Left ventricle myocardium inferior (tissue), 1 donor: ENCODE results near the gene PCNX1. TPM values are rescaled to one million over a fixed set of nuclear protein-coding genes. Genes with fewer than 3 reads are reported as not detected.
"Not testable (repeated sequence)": the region's sequence is repeated elsewhere in the genome, so short reads cannot be mapped to it uniquely, and the experiment has no call there.

Source experiments
- DNase-seq: peaks from one replicate; pipeline ENCODE4 v3.0.0-alpha.2; 2020
- H3K27ac ChIP-seq: fragments of 200-600 bp; replicated peaks from 2 replicates; pipeline ENCODE4 v1.8.0; 2021
- H3K27me3 ChIP-seq: fragments of 200-600 bp; 2 replicates; pipeline ENCODE4 v1.8.0; 2021; ENCODE audit warnings: low read depth
- H3K36me3 ChIP-seq: fragments of 200-600 bp; 2 replicates; pipeline ENCODE4 v1.8.0; 2021
- H3K4me1 ChIP-seq: fragments of 200-600 bp; 2 replicates; pipeline ENCODE4 v1.8.0; 2021
- H3K4me3 ChIP-seq: fragments of 200-600 bp; 2 replicates; pipeline ENCODE4 v1.8.0; 2021; ENCODE audit warnings: mild to moderate bottlenecking, moderate library complexity
- H3K9me3 ChIP-seq: fragments of 200-600 bp; replicated peaks from 2 replicates; pipeline ENCODE4 v1.8.0; 2021
- intact Hi-C: fragments of 100-400 bp; cut with micrococcal nuclease; formaldehyde crosslinking; loops from one replicate; pipeline ENCODE4 v1.11.0; 2022
- total RNA-seq: library from RNA; stranded (reverse); fragmentation: NEBNext Ultra II Directional; extraction: Animal tissue kit (Norgen Biotek cat#: 25700); gene quantifications from one replicate; pipeline ENCODE4 v1.2.1, GENCODE V29; 2021
- TF ChIP-seq, protein P1 (sequence below): fragments of 200-600 bp; IDR thresholded peaks from 2 replicates; pipeline ENCODE4 v1.8.0; 2021; ENCODE audit warnings: antibody characterized with exemption, mild to moderate bottlenecking, borderline replicate concordance
- donor health status: DM: no; HTN: yes; CAD: no; lungs with severe emphysema.

The PCNX1 gene
- total RNA-seq, 1 donor from 2014 or later: 35.2 TPM

DNA sequence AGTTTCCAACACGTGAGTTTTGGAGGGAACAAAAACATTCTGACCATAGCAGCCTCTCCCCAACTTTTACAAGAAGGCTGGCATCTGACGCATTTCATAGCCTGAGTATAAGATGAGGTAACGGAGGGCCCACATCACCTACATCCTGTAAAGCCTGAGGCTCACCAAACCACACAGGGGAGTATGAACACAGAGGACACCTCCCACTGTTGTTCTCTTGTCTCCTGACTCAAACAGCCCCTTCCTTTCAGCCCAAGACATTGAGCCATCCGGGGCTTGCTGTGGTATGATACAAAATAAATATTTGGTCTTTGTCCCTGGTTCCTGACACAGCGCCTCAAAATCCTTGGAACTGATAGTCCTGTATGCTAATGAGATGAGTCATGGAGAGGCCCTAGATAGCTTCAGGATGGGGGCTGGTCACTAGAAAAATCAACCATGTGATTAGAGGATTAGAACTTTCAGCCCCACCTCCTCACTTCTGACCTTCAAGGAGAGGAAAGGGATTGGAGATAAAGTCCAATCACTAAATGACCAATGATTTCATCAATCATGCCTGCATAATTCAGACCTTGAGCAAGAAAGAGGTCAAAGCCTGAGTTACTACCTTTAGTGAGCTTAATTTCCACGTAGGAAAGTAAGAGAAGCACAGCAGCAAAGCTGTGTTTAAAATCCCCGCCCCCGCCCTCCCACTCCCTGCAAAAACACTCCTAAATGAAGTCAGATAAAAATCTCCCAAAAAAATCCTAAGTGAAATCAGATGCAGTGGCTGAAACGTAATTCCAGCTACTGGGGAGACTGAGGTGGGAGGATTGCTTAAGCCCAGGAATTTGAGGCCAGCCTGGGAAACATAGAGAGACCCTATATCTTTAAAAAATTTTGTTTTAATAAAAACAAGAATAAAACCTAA, 236.4 kb downstream of the PCNX1 start:
- DNase-seq: no peak
- H3K36me3 ChIP-seq: no peaks in the 10 kb centered on the region
- TF ChIP-seq, protein P1, sequence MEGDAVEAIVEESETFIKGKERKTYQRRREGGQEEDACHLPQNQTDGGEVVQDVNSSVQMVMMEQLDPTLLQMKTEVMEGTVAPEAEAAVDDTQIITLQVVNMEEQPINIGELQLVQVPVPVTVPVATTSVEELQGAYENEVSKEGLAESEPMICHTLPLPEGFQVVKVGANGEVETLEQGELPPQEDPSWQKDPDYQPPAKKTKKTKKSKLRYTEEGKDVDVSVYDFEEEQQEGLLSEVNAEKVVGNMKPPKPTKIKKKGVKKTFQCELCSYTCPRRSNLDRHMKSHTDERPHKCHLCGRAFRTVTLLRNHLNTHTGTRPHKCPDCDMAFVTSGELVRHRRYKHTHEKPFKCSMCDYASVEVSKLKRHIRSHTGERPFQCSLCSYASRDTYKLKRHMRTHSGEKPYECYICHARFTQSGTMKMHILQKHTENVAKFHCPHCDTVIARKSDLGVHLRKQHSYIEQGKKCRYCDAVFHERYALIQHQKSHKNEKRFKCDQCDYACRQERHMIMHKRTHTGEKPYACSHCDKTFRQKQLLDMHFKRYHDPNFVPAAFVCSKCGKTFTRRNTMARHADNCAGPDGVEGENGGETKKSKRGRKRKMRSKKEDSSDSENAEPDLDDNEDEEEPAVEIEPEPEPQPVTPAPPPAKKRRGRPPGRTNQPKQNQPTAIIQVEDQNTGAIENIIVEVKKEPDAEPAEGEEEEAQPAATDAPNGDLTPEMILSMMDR: no peak
- H3K27ac ChIP-seq: no peak overlapping the region
- no peaks in the 10 kb centered on the region for H3K27me3 ChIP-seq
- intact Hi-C loops: no loop called here
- H3K9me3 ChIP-seq: no peaks in the 10 kb centered on the region
- H3K4me1 ChIP-seq: peaks cover 5% of the 10 kb centered on the region
- H3K4me3 ChIP-seq: no peak overlapping the region

DNA sequence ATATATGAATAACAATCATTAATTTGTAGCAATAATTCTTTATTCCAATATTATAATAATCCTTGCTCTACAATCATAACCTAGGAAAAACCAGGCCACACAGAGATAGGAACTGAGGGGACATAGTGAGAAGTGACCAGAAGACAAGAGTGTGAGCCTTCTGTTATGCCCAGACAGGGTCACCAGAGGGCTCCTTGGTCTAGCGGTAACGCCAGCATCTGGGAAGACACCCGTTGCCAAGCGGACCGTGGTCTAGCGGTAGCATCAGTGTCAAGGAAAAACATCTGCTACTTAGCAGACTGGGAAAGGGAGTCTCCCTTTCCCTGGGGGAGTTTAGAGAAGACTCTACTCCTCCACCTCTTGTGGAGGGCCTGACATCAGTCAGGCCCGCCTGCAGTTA, 240.1 kb downstream of the PCNX1 start:
- DNase-seq, intact Hi-C loops, H3K27me3 ChIP-seq, H3K4me3 ChIP-seq, H3K36me3 ChIP-seq, H3K27ac ChIP-seq, H3K4me1 ChIP-seq: not testable (repeated sequence)
- H3K9me3 ChIP-seq: peaks cover 24% of the 10 kb centered on the region

DNA sequence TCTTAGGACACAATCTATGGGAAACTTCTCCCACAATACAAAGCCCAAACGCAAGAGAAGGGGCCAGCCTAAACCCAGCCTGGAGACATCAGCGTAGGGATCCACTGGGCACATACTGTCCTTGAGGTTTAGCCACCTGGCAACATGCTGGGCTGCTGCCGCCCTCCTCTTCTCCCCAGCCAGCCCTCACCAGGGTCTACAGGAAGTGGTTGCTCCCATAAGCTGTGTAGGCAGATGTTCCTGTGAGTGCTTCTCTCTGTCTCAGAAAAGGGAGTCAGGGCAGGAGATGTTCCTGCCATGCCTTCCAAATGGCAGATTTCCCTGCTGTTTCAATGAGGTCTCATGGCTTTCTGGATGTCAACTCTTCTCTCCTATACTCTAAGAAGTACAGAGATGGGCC, 241.4 kb downstream of the PCNX1 start:
- H3K27ac ChIP-seq: no peak overlapping the region
- DNase-seq: no peak
- TF ChIP-seq, protein P1: no peak
- H3K36me3 ChIP-seq: no peaks in the 10 kb centered on the region
- H3K27me3 ChIP-seq: no peaks in the 10 kb centered on the region
- peaks cover 24% of the 10 kb centered on the region for H3K9me3 ChIP-seq
- intact Hi-C loops: no loop called here
- H3K4me3 ChIP-seq: no peak overlapping the region
- H3K4me1 ChIP-seq: no peaks in the 10 kb centered on the region

DNA sequence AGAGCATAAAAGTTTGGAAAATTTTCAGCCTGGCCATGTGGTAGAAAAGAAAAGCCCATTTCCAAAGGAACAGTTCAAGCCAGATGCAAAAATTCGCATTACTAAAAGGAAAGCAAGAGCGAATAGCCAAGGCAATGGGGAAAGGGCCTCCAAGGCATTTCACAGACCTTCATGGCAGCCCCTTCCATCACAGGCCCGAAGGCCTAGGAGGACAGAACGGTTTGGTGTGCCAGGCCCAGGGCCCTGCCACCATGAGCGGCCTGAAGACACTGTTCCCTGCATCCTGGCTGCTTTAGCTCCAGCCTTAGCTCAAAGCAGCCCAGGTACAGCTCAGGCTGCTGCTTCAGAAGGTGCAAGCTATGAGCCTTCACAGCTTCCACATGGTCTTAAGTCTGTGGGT, 243.5 kb downstream of the PCNX1 start:
- H3K9me3 ChIP-seq: peaks cover 24% of the 10 kb centered on the region

DNA sequence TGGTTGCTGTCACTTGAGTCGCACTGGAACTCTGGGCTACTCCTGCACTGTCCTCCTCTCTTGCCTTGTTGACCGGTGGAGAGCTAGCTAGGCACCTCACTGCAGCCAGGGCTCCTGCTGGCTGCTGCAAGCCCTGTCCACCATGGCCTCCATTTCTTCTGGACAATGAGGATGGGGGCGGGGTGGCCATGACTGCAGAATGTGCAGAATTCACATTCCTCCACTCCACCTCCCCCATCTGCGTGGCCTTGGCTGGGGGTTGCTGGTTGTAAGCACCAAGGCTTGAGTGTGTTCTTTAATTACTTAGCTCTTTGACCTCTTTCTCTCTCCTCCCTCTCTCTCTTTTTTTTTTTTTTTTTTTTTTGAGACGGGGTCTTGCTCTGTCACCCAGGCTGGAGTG, 248.5 kb downstream of the PCNX1 start:
- H3K4me3 ChIP-seq: no peak overlapping the region
- H3K27ac ChIP-seq: no peak overlapping the region
- intact Hi-C loops: no loop called here
- no peak for DNase-seq
- peaks cover 11% of the 10 kb centered on the region for H3K9me3 ChIP-seq
- TF ChIP-seq, protein P1: no peak
- H3K27me3 ChIP-seq: peaks cover 9% of the 10 kb centered on the region
- no peaks in the 10 kb centered on the region for H3K36me3 ChIP-seq
- no peaks in the 10 kb centered on the region for H3K4me1 ChIP-seq

More for the DNA sequence above, 243.5 kb downstream of the PCNX1 start:
- no peak overlapping the region for H3K27ac ChIP-seq
- H3K27me3 ChIP-seq: peaks cover 9% of the 10 kb centered on the region
- no peaks in the 10 kb centered on the region for H3K36me3 ChIP-seq
- no peaks in the 10 kb centered on the region for H3K4me1 ChIP-seq
- intact Hi-C loops: no loop called here
- H3K4me3 ChIP-seq: no peak overlapping the region
- TF ChIP-seq, protein P1: no peak
- no peak for DNase-seq
